Small intestine (tissue), 7 donors: ENCODE data around the gene TRIM71. TPM values are rescaled to one million over a fixed set of nuclear protein-coding genes. Genes with fewer than 3 reads are reported as not detected.

Experiments used
- DNase-seq, 2 donors: peaks; one replicate each; pipeline versions ENCODE4 v3.0.0 to v3.0.0-alpha.2; 2013
- FAIRE-seq: peaks from 2 replicates; lab custom pipeline; 2012; peaks lifted over from hg19 to GRCh38; lab: Jason Lieb, UNC
- H3K27ac ChIP-seq, 3 donors: one replicate each; pipeline ENCODE4 v1.5.1; 2013; ENCODE audit warnings: low read length in 2 of 3, mild to moderate bottlenecking in 2 of 3, control low read depth in 1 of 3, inconsistent platforms in 1 of 3, low read depth in 1 of 3, moderate library complexity in 1 of 3
- H3K27me3 ChIP-seq, 3 donors: one replicate each; pipeline ENCODE4 v1.6.1; 2013; ENCODE audit warnings: low read length in 3 of 3, inconsistent platforms in 1 of 3; ENCODE audit not compliant: control insufficient read depth in 3 of 3, insufficient read depth in 3 of 3
- H3K36me3 ChIP-seq, 3 donors: one replicate each; pipeline ENCODE4 v1.6.1; 2013; ENCODE audit warnings: low read length in 3 of 3, inconsistent platforms in 1 of 3, low read depth in 1 of 3, mild to moderate bottlenecking in 1 of 3, moderate library complexity in 1 of 3; ENCODE audit not compliant: control insufficient read depth in 3 of 3, insufficient read depth in 2 of 3
- H3K4me1 ChIP-seq, 3 donors: one replicate each; pipeline ENCODE4 v1.6.1; 2013; ENCODE audit warnings: low read length in 2 of 3, inconsistent platforms in 1 of 3, low read depth in 1 of 3, mild to moderate bottlenecking in 1 of 3, moderate library complexity in 1 of 3; ENCODE audit not compliant: control insufficient read depth in 3 of 3, insufficient read depth in 2 of 3
- H3K4me3 ChIP-seq, 3 donors: one replicate each; pipeline ENCODE4 v1.5.1; 2013; ENCODE audit warnings: low read length in 3 of 3, control low read depth in 1 of 3, inconsistent platforms in 1 of 3, low read depth in 1 of 3, mild to moderate bottlenecking in 1 of 3, moderate library complexity in 1 of 3
- H3K9me3 ChIP-seq, 2 donors: one replicate each; pipeline ENCODE4 v1.6.1; 2013; ENCODE audit warnings: low read depth in 1 of 2, low read length in 1 of 2; ENCODE audit not compliant: control insufficient read depth in 2 of 2, insufficient read depth in 1 of 2
- WGBS, 3 donors: extraction: QIAGEN DNeasy Blood & Tissue Kit; methylation state at CpG; one replicate each; pipeline ENCODE4 v1.1.7; 2013; 5-methylcytosine and 5-hydroxymethylcytosine counted together
- polyA plus RNA-seq, 4 donors: library from polyadenylated mRNA; stranded (reverse) in 3 of 4; unstranded in 1 of 4; fragments of 200-250 nt in 3 of 4; fragments of 120-200 nt in 1 of 4; gene quantifications; one replicate each; pipeline versions ENCODE4 v1.2.1 to v1.2.3, GENCODE V29; 2013
- donor health status: healthy with polysubstance abuse.
- donor health status: control.
- donor health status: control.
- donor health status: Bipolar disorder and iron deficiency.
- donor health status: healthy.

The TRIM71 gene
- polyA plus RNA-seq, 4 donors: 0.01 to 10.0 TPM; not detected in 2

DNA sequence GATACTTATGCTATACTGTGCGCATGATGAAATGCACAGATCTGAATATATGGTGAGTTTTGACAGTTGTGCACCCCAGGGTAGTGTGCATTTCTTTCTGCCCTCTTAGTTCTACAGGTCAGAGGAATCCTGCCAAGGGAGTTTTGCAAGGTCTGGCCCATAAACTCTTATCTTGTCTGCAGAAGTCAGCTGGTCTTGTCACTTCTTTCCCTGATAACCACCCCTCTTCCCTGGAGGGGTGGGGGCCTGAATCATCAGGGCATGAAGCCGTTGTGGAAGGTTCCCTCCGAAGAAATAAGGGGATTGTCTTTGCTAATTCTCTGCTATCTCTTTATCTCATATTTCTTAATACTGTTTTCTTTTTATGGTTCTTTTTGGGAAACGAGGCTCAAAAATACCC lies 30.4 kb downstream of the TRIM71 start:
- no peaks in the 10 kb centered on the region for H3K9me3 ChIP-seq
- H3K27me3 ChIP-seq: no peaks in the 10 kb centered on the region
- no peak for FAIRE-seq
- H3K36me3 ChIP-seq: no peaks in the 10 kb centered on the region
- peak overlapping the region in 1 of 3 donors; percentile 65 for H3K27ac ChIP-seq
- H3K4me1 ChIP-seq: peaks cover 0 to 47% (median 0%) of the 10 kb centered on the region in 3 donors
- WGBS, 3 donors: 34 to 56% (median 47%) methylated on average over 4 of the region's 4 CpGs
- peak in 1 of 2 donors; percentile 79 for DNase-seq
- no peak overlapping the region for H3K4me3 ChIP-seq

GRCh38 chr3:32849046-32849445 lies 31.2 kb downstream of the TRIM71 start:
- no peaks in the 10 kb centered on the region for H3K9me3 ChIP-seq
- no peak for FAIRE-seq
- peak overlapping the region in 1 of 3 donors; percentile 65 for H3K27ac ChIP-seq
- DNase-seq: peak in 1 of 2 donors; percentile 50
- H3K36me3 ChIP-seq: no peaks in the 10 kb centered on the region
- 88 to 94% (median 88%) methylated on average over 4 of the region's 4 CpGs for WGBS, 3 donors
- H3K4me3 ChIP-seq: no peak overlapping the region
- no peaks in the 10 kb centered on the region for H3K27me3 ChIP-seq
- H3K4me1 ChIP-seq: peaks cover 0 to 39% (median 0%) of the 10 kb centered on the region in 3 donors

DNA sequence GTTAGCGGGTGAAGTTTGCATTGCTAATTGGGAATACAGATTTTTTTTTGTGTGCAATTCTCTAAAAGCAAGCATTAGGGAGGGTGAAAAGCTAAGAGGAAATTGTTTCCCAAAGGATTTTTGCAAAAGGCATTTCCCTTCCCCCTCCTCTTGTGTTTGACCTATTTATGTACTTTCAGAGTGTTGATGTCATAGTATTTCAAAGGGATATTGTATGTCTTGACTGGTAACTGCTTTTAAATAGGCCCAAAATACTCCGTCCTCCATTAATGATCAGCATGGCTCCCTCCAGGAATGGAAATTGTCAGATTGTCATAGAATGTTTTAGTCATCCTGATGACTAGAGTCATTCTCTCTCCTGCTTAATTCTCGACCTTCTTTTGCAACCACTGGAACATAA lies 32.4 kb downstream of the TRIM71 start:
- DNase-seq: no peak
- no peak overlapping the region for H3K27ac ChIP-seq
- 64 to 83% (median 78%) methylated on average over 3 of the region's 3 CpGs for WGBS, 3 donors
- FAIRE-seq: no peak
- no peaks in the 10 kb centered on the region for H3K36me3 ChIP-seq
- H3K4me3 ChIP-seq: no peak overlapping the region
- H3K27me3 ChIP-seq: no peaks in the 10 kb centered on the region
- H3K4me1 ChIP-seq: peaks cover 0 to 35% (median 0%) of the 10 kb centered on the region in 3 donors
- H3K9me3 ChIP-seq: no peaks in the 10 kb centered on the region

DNA sequence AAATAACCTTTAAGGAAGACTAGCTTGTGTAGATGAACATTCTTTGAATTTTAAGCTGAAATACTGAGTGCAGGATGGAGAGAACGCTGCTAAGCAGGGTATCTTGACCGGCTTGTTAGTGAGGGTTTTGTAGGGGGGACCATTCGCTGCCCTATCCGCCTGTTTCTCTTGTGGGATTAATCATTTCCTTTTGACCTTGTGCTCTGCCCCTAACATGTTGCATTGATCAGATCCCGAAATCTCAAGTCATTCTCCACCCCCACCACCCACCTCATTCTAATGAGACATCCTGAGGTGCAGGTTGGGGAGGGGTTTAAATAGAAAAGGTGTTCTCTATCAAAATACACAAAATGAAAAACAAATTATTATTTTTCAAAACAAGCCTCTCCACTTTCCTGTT lies 32.8 kb downstream of the TRIM71 start:
- no peak overlapping the region for H3K27ac ChIP-seq
- H3K9me3 ChIP-seq: no peaks in the 10 kb centered on the region
- 76 to 86% (median 80%) methylated on average over 5 of the region's 5 CpGs for WGBS, 3 donors
- no peaks in the 10 kb centered on the region for H3K36me3 ChIP-seq
- H3K4me1 ChIP-seq: peaks cover 0 to 35% (median 0%) of the 10 kb centered on the region in 3 donors
- no peaks in the 10 kb centered on the region for H3K27me3 ChIP-seq
- FAIRE-seq (no peak), DNase-seq (no peak)
- H3K4me3 ChIP-seq: no peak overlapping the region

- H3K36me3 ChIP-seq: no peaks in the 10 kb centered on the region
- no peaks in the 10 kb centered on the region for H3K9me3 ChIP-seq
- no peak overlapping the region for H3K4me3 ChIP-seq
- FAIRE-seq: no peak
- 87 to 97% (median 96%) methylated on average over 4 of the region's 4 CpGs for WGBS, 3 donors
- no peak for DNase-seq
- H3K27ac ChIP-seq: no peak overlapping the region
- peaks cover 0 to 40% (median 0%) of the 10 kb centered on the region in 3 donors for H3K4me1 ChIP-seq
- no peaks in the 10 kb centered on the region for H3K27me3 ChIP-seq
These were observed 34.3 kb downstream of the TRIM71 start for GRCh38 chr3:32852146-32852545.

DNA sequence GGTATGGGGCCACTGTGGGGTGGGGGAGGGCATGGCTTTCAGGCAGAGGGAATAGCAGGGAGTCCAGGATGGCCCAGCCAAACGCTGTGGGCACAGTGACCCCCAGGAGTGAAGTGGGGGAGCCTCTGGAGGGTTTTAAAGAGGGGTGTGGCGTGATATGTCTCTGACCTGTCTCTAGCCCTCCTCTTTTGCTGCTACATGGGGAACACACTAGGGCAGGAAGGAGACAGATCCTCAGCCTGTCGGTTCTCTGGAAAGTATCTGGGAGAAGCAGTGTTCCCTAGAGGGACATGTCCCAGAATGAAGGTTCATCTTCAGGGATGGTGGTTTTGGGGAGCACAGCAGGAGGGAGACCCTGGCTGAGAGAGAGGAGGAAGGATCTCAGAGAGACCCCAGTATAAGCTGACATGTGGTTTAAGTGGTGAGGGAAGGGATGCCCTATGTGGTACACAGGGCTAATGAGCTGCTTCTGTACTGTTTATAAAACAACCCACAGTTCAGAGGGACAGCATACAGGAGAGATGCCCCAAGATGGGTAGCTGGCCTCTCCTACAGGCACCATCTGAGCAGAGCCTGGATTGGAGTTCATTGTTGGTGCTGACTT lies 37.7 kb downstream of the TRIM71 start:
- no peaks in the 10 kb centered on the region for H3K36me3 ChIP-seq
- H3K9me3 ChIP-seq: no peaks in the 10 kb centered on the region
- H3K4me3 ChIP-seq: no peak overlapping the region
- DNase-seq (no peak), FAIRE-seq (no peak)
- WGBS, 3 donors: 73 to 83% (median 77%) methylated on average over 3 of the region's 3 CpGs
- no peak overlapping the region for H3K27ac ChIP-seq
- H3K27me3 ChIP-seq: no peaks in the 10 kb centered on the region
- H3K4me1 ChIP-seq: peaks cover 0 to 12% (median 0%) of the 10 kb centered on the region in 3 donors

GRCh38 chr3:32856355-32856889 lies 38.6 kb downstream of the TRIM71 start:
- peak in 1 of 2 donors; percentile 7 for DNase-seq
- WGBS, 3 donors: 26 to 51% (median 40%) methylated on average over 6 of the region's 6 CpGs
- Histone ChIP-seq H3K9me3 (no peaks in the 10 kb centered on the region), H3K4me3 (no peak overlapping the region), H3K4me1 (peaks cover 0 to 8% (median 0%) of the 10 kb centered on the region in 3 donors), H3K27me3 (no peaks in the 10 kb centered on the region), H3K27ac (no peak overlapping the region), H3K36me3 (no peaks in the 10 kb centered on the region)
- no peak for FAIRE-seq

- no peaks in the 10 kb centered on the region for H3K9me3 ChIP-seq
- FAIRE-seq: no peak
- H3K4me3 ChIP-seq: no peak overlapping the region
- H3K27me3 ChIP-seq: no peaks in the 10 kb centered on the region
- 48 to 66% (median 57%) methylated on average over 6 of the region's 6 CpGs for WGBS, 3 donors
- H3K4me1 ChIP-seq: peaks cover 0 to 8% (median 0%) of the 10 kb centered on the region in 3 donors
- no peak for DNase-seq
- H3K27ac ChIP-seq: no peak overlapping the region
- H3K36me3 ChIP-seq: no peaks in the 10 kb centered on the region
These were observed 39.2 kb downstream of the TRIM71 start for GRCh38 chr3:32856901-32857507.
